GM12878 (cell line): ENCODE results near the gene RPL37A. TPM values are rescaled to one million over a fixed set of nuclear protein-coding genes. Genes with fewer than 3 reads are reported as not detected.
A peak's percentile ranks its signal among the peaks of the same experiment; 100 is the strongest.

Experiments
- BACH1 ChIP-seq: fragments of 450-650 bp; IDR thresholded peaks from 2 replicates; pipeline ENCODE4 v1.6.1; 2017; ENCODE audit warnings: mild to moderate bottlenecking, borderline replicate concordance
- CBX5 ChIP-seq: sonication (generic); IDR thresholded peaks from 2 replicates; pipeline ENCODE4 v1.6.1; 2016; ENCODE audit warnings: low read depth, moderate library complexity, mild to moderate bottlenecking, inconsistent platforms
- CREM ChIP-seq: IDR thresholded peaks from 2 replicates; pipeline ENCODE4 v1.6.1; 2014; ENCODE audit warnings: antibody characterized with exemption, low read depth
- EED ChIP-seq: sonication (generic); IDR thresholded peaks from 2 replicates; pipeline ENCODE4 v1.6.1; 2016; ENCODE audit warnings: antibody characterized with exemption, low read depth
- EGR1 ChIP-seq, 2 experiments: IDR thresholded peaks; 1 replicate in 1 of 2; 2 replicates in 1 of 2; pipeline ENCODE4 v1.6.1; 2011 to 2012; ENCODE audit warnings: low read depth in 2 of 2, low read length in 2 of 2, borderline replicate concordance in 1 of 2, mild to moderate bottlenecking in 1 of 2, moderate library complexity in 1 of 2
- ETV6 ChIP-seq, 2 experiments: fragments of 450-650 bp in 1 of 2; IDR thresholded peaks in 1 of 2; conservative IDR thresholded peaks in 1 of 2; 2 replicates each; pipeline ENCODE4 v1.6.1; 2014; ENCODE audit warnings: antibody characterized with exemption in 1 of 2, borderline replicate concordance in 1 of 2, low read depth in 1 of 2, mild to moderate bottlenecking in 1 of 2, moderate library complexity in 1 of 2
- HDAC2 ChIP-seq: fragments of 200-600 bp; sonication (generic); IDR thresholded peaks from 2 replicates; pipeline ENCODE4 v1.6.1; 2017
- HDAC6 ChIP-seq: fragments of 200-600 bp; sonication (generic); IDR thresholded peaks from one replicate; pipeline ENCODE4 v1.8.0; 2017; ENCODE audit warnings: antibody characterized with exemption; ENCODE audit not compliant: unreplicated experiment
- IRF3 ChIP-seq: fragments of 450-650 bp; IDR thresholded peaks from 2 replicates; pipeline ENCODE4 v1.6.1; 2014; ENCODE audit warnings: mild to moderate bottlenecking
- KAT2A ChIP-seq: conservative IDR thresholded peaks from 2 replicates; pipeline ENCODE4 v1.6.1; 2011; ENCODE audit warnings: low read depth, low read length; ENCODE audit not compliant: control insufficient read depth
- NFIC ChIP-seq: IDR thresholded peaks from 2 replicates; pipeline ENCODE4 v1.6.1; 2012; ENCODE audit warnings: low read depth, mild to moderate bottlenecking, inconsistent platforms, low read length, moderate library complexity
- NRF1 ChIP-seq: conservative IDR thresholded peaks from 2 replicates; pipeline ENCODE4 v1.6.1; 2011; ENCODE audit warnings: mild to moderate bottlenecking, low read depth, low read length, improper control_type of control experiment
- PAX8 ChIP-seq: fragments of 450-650 bp; IDR thresholded peaks from 2 replicates; pipeline ENCODE4 v1.6.1; 2017; ENCODE audit warnings: mild to moderate bottlenecking, moderate library complexity
- RCOR1 ChIP-seq: conservative IDR thresholded peaks from 2 replicates; pipeline ENCODE4 v1.6.1; 2012; ENCODE audit warnings: low read depth, low read length, improper control_type of control experiment
- REST ChIP-seq: IDR thresholded peaks from 2 replicates; pipeline ENCODE4 v1.6.1; 2012; ENCODE audit warnings: mild to moderate bottlenecking, low read depth, low read length
- SIN3A ChIP-seq: IDR thresholded peaks from 2 replicates; pipeline ENCODE4 v1.6.1; 2012; ENCODE audit warnings: low read depth, low read length, improper control_type of control experiment
- SIX5 ChIP-seq: IDR thresholded peaks from 2 replicates; pipeline ENCODE4 v1.6.1; 2011; ENCODE audit warnings: mild to moderate bottlenecking, low read depth, low read length, moderate library complexity; ENCODE audit not compliant: severe bottlenecking
- ZBTB4 ChIP-seq: fragments of 450-650 bp; formaldehyde crosslinking; IDR thresholded peaks from 2 replicates; pipeline ENCODE4 v1.4.0; 2022; ENCODE audit warnings: mild to moderate bottlenecking, moderate library complexity
- ZNF622 ChIP-seq: fragments of 450-650 bp; IDR thresholded peaks from 2 replicates; pipeline ENCODE4 v1.6.1; 2017; ENCODE audit warnings: mild to moderate bottlenecking, inconsistent platforms
- polyA plus RNA-seq, 11 experiments: library from polyadenylated mRNA; depleted of rRNA in 4 of 11; unstranded in 6 of 11; stranded (reverse) in 5 of 11; fragments of >200 nt; fragmentation: Nextera tagmentation in 4 of 11; fragmentation: Illumina TruSeq in 1 of 11; extraction: Ambion mirVana in 4 of 11; extraction: Trizol in 1 of 11; gene quantifications; 1 replicate in 1 of 11; 2 replicates in 10 of 11; pipeline versions ENCODE4 v1.2.1 to v1.2.3, GENCODE V29; 2011 to 2016; ENCODE audit warnings: inconsistent platforms in 2 of 11, missing spikeins in 2 of 11, low read depth in 1 of 11
- total RNA-seq, 4 experiments: library from RNA; depleted of rRNA in 3 of 4; stranded (reverse); fragments of >200 nt in 3 of 4; fragmentation: Illumina TruSeq in 1 of 4; extraction: Trizol in 1 of 4; gene quantifications; 2 replicates each; pipeline versions ENCODE4 v1.2.1 to v1.2.3, GENCODE V29; 2013 to 2021
- TF ChIP-seq, protein P1 (sequence below): IDR thresholded peaks from 2 replicates; pipeline ENCODE4 v1.6.1; 2012; ENCODE audit warnings: low read length, inconsistent platforms

Gene RPL37A
- total and polyA plus RNA-seq, 10 of the 15 experiments (the other 5 are each of a cell fraction or from before 2014, with no cell fraction given), result 2,847 to 6,854 (median 5,110) TPM

DNA sequence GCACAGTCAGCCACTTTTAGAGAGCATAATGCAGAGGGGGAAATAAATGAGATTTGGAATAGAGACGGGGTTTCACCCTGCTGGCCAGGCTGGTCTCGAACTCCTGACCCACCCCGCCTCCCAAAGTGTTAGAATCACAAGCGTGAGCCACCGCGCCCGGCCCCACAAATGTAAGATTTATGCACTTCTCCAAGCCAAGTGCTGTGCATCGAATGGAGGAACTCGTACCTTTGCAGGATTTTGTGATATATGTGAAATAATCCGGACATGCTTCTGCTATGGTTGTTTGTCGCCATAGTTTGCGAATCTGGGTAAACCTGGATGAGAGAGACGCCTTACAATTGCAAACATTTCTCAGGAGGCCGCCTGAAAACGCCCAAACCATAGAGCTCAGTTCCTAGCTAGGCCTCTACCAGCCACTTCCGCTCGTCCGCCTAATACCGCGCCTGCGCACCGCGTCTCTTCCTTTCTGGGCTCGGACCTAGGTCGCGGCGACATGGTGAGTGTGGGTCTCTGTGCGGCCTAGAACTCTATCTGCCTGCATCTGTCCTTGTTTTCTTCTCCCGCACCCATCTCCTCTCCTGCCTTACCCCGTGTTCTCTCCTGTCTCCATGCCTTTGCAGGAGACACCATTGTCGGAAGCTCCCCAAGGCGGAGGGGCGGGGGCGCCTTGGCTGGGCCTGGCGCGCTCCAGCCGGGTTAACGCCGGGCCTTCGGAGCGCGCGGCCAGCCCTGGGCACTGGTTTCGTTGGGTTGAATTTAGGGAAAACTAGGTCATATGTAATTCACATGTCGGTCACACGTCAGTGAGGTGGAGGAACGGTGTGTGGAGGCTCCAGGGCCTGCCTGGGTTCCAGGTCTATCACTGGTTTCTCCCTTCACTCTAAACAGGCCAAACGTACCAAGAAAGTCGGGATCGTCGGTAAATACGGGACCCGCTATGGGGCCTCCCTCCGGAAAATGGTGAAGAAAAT, at the start of gene RPL37A (continued):
- peak; percentile 65 for TF ChIP-seq REST
- peak; percentile 62; the same call in 1 of the 2 replicates for TF ChIP-seq CREM
- peak; percentile 47 for TF ChIP-seq NFIC
- no peak for TF ChIP-seq ZBTB4 (CRISPR knock-in tag)
- TF ChIP-seq EED, result peak; percentile 35; the same call in 1 of the 2 replicates
- no peak for TF ChIP-seq HDAC2
- peak in 1 of 2 experiments; percentile 22; a peak in 1 of 4 replicates for TF ChIP-seq ETV6 (conservative IDR thresholded peaks at IDR 0.05 in 1 of 2, IDR thresholded peaks at IDR 0.05 in 1 of 2; ENCODE audit: borderline replicate concordance in 1 of 2, low read depth in 1 of 2)
- peak; percentile 83 for TF ChIP-seq BACH1
- peak; percentile 68; the same call in 1 of the 2 replicates for TF ChIP-seq SIN3A
- peak; percentile 80 for TF ChIP-seq HDAC6
- TF ChIP-seq IRF3, result no peak
- peak; percentile 84 for TF ChIP-seq CBX5
- no peak for TF ChIP-seq ZNF622
- peak; percentile 78 for TF ChIP-seq NRF1
- no peak for TF ChIP-seq SIX5
- no peak for TF ChIP-seq PAX8
- 0 out of 2 replicates have a peak, but pooled peaks have one; percentile 25 for TF ChIP-seq RCOR1
- TF ChIP-seq, protein P1, sequence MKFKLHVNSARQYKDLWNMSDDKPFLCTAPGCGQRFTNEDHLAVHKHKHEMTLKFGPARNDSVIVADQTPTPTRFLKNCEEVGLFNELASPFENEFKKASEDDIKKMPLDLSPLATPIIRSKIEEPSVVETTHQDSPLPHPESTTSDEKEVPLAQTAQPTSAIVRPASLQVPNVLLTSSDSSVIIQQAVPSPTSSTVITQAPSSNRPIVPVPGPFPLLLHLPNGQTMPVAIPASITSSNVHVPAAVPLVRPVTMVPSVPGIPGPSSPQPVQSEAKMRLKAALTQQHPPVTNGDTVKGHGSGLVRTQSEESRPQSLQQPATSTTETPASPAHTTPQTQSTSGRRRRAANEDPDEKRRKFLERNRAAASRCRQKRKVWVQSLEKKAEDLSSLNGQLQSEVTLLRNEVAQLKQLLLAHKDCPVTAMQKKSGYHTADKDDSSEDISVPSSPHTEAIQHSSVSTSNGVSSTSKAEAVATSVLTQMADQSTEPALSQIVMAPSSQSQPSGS, result no peak
- 0 out of 3 replicates have a peak, but pooled peaks of 1 of the 2 experiments have one; percentile 38 for TF ChIP-seq EGR1 (IDR thresholded peaks at IDR 0.05; ENCODE audit: borderline replicate concordance in 1 of 2, low read depth in 2 of 2, low read length in 2 of 2)
- TF ChIP-seq KAT2A, result no peak
